ENCODE data around the gene AIMP2.

DNA sequence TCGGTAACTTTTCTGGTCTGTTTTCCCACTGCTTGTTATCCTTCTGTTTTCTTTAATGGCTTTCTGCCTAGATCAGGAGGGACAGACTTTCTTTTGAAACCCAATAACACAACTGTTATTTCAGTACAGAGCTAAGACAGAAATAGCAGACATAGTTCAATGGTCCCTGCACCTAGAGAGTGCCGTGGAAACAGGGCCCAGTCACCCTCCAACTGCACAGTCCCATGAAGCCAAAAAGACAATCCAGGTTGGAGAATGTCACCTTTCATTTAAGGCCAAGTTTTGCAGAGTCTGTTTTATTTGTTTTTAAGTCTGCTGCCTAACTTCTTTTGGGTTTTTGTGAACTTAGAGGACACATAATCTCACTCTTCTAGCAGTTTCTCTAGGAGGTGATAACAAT is 2.5 kb downstream of the AIMP2 start:
- TF ChIP-seq CTCF (IDR thresholded peaks at IDR 0.05; ENCODE audit: low read depth, low read length) (no peak), MAX (IDR thresholded peaks at IDR 0.05; ENCODE audit: low read depth, low read length) (no peak)
